Neural progenitor cell (in vitro differentiated cells): ENCODE results near the gene CDV3. TPM values are rescaled to one million over a fixed set of nuclear protein-coding genes. Genes with fewer than 3 reads are reported as not detected.
"Not testable (repeated sequence)": the region's sequence is repeated elsewhere in the genome, so short reads cannot be mapped to it uniquely, and the experiment has no call there.

Experiments used
- DNase-seq: peaks from one replicate; pipeline ENCODE4 v3.0.0-alpha.2; 2016; ENCODE audit warnings: low spot score
- H2AFZ ChIP-seq: fragments of 200-600 bp; sonication (generic); replicated peaks from 2 replicates; pipeline ENCODE4 v1.6.1; 2016; ENCODE audit warnings: antibody characterized with exemption
- H3F3A ChIP-seq: fragments of 200-600 bp; sonication (generic); 2 replicates; pipeline ENCODE4 v1.6.1; 2016; ENCODE audit warnings: antibody characterized with exemption, low read depth
- H3K27ac ChIP-seq: fragments of 200-600 bp; sonication (generic); 2 replicates; pipeline ENCODE4 v1.5.1; 2016; ENCODE audit warnings: mild to moderate bottlenecking
- H3K27me3 ChIP-seq: fragments of 200-600 bp; sonication (generic); 2 replicates; pipeline ENCODE4 v1.6.1; 2016; ENCODE audit warnings: mild to moderate bottlenecking, moderate library complexity
- H3K36me3 ChIP-seq: fragments of 200-600 bp; sonication (generic); 2 replicates; pipeline ENCODE4 v1.5.1; 2016
- H3K4me1 ChIP-seq: fragments of 200-600 bp; sonication (generic); 2 replicates; pipeline ENCODE4 v1.6.1; 2016; ENCODE audit warnings: mixed run types
- H3K4me2 ChIP-seq: fragments of 200-600 bp; sonication (generic); 2 replicates; pipeline ENCODE4 v1.6.1; 2016
- H3K4me3 ChIP-seq: fragments of 200-600 bp; sonication (generic); 2 replicates; pipeline ENCODE4 v1.5.1; 2016
- H3K79me2 ChIP-seq: fragments of 200-600 bp; sonication (generic); 2 replicates; pipeline ENCODE4 v1.6.1; 2016; ENCODE audit warnings: low read depth
- H3K9ac ChIP-seq: fragments of 200-600 bp; sonication (generic); 2 replicates; pipeline ENCODE4 v1.6.1; 2016
- H3K9me3 ChIP-seq: fragments of 200-600 bp; sonication (generic); 2 replicates; pipeline ENCODE4 v1.5.1; 2016; ENCODE audit warnings: low read depth
- H4K20me1 ChIP-seq: fragments of 200-600 bp; sonication (generic); 2 replicates; pipeline ENCODE4 v1.6.1; 2016; ENCODE audit warnings: low read depth
- H3K27ac Mint-ChIP-seq: 3 replicates; pipeline ENCODE4 v1.8.0; 2021; ENCODE audit warnings: mixed read lengths
- H3K27me3 Mint-ChIP-seq: 2 replicates; pipeline ENCODE4 v1.8.0; 2022; ENCODE audit warnings: low read depth, mild to moderate bottlenecking, inconsistent platforms, moderate library complexity, mixed read lengths; ENCODE audit not compliant: insufficient read depth
- H3K36me3 Mint-ChIP-seq: 3 replicates; pipeline ENCODE4 v1.8.0; 2021; ENCODE audit warnings: mixed read lengths
- H3K4me1 Mint-ChIP-seq: 3 replicates; pipeline ENCODE4 v1.8.0; 2021; ENCODE audit warnings: mixed read lengths
- H3K4me3 Mint-ChIP-seq: 3 replicates; pipeline ENCODE4 v1.8.0; 2021; ENCODE audit warnings: mild to moderate bottlenecking, moderate library complexity, mixed read lengths
- H3K9me3 Mint-ChIP-seq: 3 replicates; pipeline ENCODE4 v1.8.0; 2020; ENCODE audit warnings: mixed read lengths
- EZH2 ChIP-seq: fragments of 200-600 bp; sonication (generic); IDR thresholded peaks from 2 replicates; pipeline ENCODE4 v1.6.1; 2017; ENCODE audit warnings: antibody characterized with exemption, mild to moderate bottlenecking, moderate library complexity
- EZH2phosphoT487 ChIP-seq: fragments of 200-600 bp; sonication (generic); IDR thresholded peaks from 2 replicates; pipeline ENCODE4 v1.6.1; 2017; ENCODE audit warnings: antibody characterized with exemption
- total RNA-seq: library from RNA; depleted of rRNA; stranded (reverse); fragments of >200 nt; gene quantifications from 2 replicates; pipeline ENCODE4 v1.2.3, GENCODE V29; 2015; ENCODE audit warnings: low replicate concordance
- TF ChIP-seq, protein P1 (sequence below): fragments of 200-600 bp; sonication (generic); IDR thresholded peaks from 2 replicates; pipeline ENCODE4 v1.5.1; 2017; ENCODE audit warnings: antibody characterized with exemption, mild to moderate bottlenecking

The CDV3 gene
- total RNA-seq, 1 donor from 2014 or later: 272 TPM

DNA sequence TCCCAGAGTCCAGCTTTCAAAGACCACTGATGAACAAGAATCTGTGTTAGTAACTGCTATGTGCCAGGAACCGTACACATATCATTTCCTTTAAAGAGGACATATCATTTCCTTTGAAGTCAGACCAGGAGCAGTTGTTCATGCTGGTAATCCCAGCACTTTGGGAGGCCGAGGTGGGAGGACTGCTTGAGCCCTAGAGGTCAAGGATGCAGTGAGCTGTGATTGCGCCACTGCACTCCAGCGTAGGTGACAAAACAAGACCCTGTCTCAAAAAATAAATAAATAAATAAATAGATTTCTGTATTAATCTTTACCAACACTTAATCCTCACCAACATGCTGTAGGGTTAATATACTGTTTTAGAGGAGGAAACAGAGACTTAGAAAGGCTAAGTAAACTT lies 23.9 kb upstream of the CDV3 start:
- TF ChIP-seq, protein P1, sequence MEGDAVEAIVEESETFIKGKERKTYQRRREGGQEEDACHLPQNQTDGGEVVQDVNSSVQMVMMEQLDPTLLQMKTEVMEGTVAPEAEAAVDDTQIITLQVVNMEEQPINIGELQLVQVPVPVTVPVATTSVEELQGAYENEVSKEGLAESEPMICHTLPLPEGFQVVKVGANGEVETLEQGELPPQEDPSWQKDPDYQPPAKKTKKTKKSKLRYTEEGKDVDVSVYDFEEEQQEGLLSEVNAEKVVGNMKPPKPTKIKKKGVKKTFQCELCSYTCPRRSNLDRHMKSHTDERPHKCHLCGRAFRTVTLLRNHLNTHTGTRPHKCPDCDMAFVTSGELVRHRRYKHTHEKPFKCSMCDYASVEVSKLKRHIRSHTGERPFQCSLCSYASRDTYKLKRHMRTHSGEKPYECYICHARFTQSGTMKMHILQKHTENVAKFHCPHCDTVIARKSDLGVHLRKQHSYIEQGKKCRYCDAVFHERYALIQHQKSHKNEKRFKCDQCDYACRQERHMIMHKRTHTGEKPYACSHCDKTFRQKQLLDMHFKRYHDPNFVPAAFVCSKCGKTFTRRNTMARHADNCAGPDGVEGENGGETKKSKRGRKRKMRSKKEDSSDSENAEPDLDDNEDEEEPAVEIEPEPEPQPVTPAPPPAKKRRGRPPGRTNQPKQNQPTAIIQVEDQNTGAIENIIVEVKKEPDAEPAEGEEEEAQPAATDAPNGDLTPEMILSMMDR: no peak
- TF ChIP-seq EZH2phosphoT487: no peak
- TF ChIP-seq EZH2: no peak
- no peak for DNase-seq
- no peak overlapping the region for H3K4me2 ChIP-seq
- H3K36me3 Mint-ChIP-seq: no peaks in the 10 kb centered on the region
- no peak overlapping the region for H2AFZ ChIP-seq
- H3K27me3 ChIP-seq: no peaks in the 10 kb centered on the region
- H3K4me3 ChIP-seq: no peak overlapping the region
- no peak overlapping the region for H3K4me3 Mint-ChIP-seq
- H3K27me3 Mint-ChIP-seq: peaks cover 5% of the 10 kb centered on the region
- H3K79me2 ChIP-seq: no peaks in the 10 kb centered on the region
- peaks cover 8% of the 10 kb centered on the region for H3K4me1 ChIP-seq
- H4K20me1 ChIP-seq: no peaks in the 10 kb centered on the region
- no peak overlapping the region for H3K27ac Mint-ChIP-seq
- peaks cover 14% of the 10 kb centered on the region for H3K4me1 Mint-ChIP-seq
- H3K36me3 ChIP-seq: no peaks in the 10 kb centered on the region
- H3F3A ChIP-seq: no peaks in the 10 kb centered on the region
- no peak overlapping the region for H3K27ac ChIP-seq
- H3K9me3 ChIP-seq: no peaks in the 10 kb centered on the region
- H3K9me3 Mint-ChIP-seq: peaks cover 5% of the 10 kb centered on the region
- no peak overlapping the region for H3K9ac ChIP-seq

DNA sequence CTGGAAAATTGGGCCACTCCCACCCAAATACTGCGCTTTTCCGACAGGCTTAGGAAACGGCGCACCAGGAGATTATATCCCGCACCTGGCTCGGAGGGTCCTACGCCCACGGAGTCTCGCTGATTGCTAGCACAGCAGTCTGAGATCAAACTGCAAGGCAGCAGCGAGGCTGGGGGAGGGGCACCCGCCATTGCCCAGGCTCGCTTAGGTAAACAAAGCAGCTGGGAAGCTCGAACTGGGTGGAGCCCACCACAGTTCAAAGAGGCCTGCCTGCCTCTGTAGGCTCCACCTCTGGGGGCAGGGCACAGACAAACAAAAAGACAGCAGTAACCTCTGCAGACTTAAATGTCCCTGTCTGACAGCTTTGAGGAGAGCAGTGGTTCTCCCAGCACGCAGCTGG lies 21.9 kb upstream of the CDV3 start:
- not testable (repeated sequence) for H3K36me3 ChIP-seq, H3K9ac ChIP-seq, H3K27me3 ChIP-seq, H4K20me1 ChIP-seq, H3K4me2 ChIP-seq, DNase-seq, H3K4me1 ChIP-seq, H2AFZ ChIP-seq, H3K4me3 Mint-ChIP-seq, H3K4me3 ChIP-seq, H3K9me3 ChIP-seq, H3F3A ChIP-seq, H3K27me3 Mint-ChIP-seq, H3K27ac ChIP-seq, H3K79me2 ChIP-seq, H3K27ac Mint-ChIP-seq, H3K9me3 Mint-ChIP-seq, H3K36me3 Mint-ChIP-seq
- H3K4me1 Mint-ChIP-seq: peaks cover 14% of the 10 kb centered on the region

DNA sequence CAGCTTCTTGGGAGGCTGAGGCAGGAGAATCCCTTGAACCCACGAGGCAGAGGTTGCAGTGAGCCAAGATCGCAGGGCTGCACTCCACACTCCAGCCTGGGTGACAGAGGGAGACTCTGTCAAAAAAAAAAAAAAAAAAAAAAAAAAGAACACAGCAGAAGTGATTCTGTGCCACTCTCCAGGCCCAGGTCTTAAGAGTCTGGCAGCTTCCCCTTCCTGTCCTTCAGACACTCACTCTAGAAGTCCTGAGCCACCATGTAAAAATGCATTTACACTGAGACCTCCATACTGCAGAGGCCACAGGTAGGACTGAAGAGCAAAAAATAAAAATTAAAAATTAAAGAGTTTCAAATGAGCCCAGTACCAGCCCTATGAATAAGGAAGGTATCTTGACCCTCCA lies 11.8 kb upstream of the CDV3 start:
- H3K4me2 ChIP-seq: no peak overlapping the region
- Mint-ChIP-seq H3K27ac (no peak overlapping the region), H3K9me3 (peaks cover 2% of the 10 kb centered on the region), H3K36me3 (no peaks in the 10 kb centered on the region), H3K4me3 (no peak overlapping the region), H3K27me3 (peaks cover 7% of the 10 kb centered on the region), H3K4me1 (peaks cover 19% of the 10 kb centered on the region)
- H4K20me1 ChIP-seq: no peaks in the 10 kb centered on the region
- no peak for DNase-seq
- H3K27ac ChIP-seq: no peak overlapping the region
- no peaks in the 10 kb centered on the region for H3K27me3 ChIP-seq
- peaks cover 7% of the 10 kb centered on the region for H3F3A ChIP-seq
- H3K9ac ChIP-seq: no peak overlapping the region
- TF ChIP-seq EZH2phosphoT487 (no peak), EZH2 (no peak)
- TF ChIP-seq, protein P1: no peak
- no peak overlapping the region for H2AFZ ChIP-seq
- no peaks in the 10 kb centered on the region for H3K79me2 ChIP-seq
- H3K4me3 ChIP-seq: no peak overlapping the region
- no peaks in the 10 kb centered on the region for H3K9me3 ChIP-seq
- H3K36me3 ChIP-seq: no peaks in the 10 kb centered on the region
- peaks cover 18% of the 10 kb centered on the region for H3K4me1 ChIP-seq

DNA sequence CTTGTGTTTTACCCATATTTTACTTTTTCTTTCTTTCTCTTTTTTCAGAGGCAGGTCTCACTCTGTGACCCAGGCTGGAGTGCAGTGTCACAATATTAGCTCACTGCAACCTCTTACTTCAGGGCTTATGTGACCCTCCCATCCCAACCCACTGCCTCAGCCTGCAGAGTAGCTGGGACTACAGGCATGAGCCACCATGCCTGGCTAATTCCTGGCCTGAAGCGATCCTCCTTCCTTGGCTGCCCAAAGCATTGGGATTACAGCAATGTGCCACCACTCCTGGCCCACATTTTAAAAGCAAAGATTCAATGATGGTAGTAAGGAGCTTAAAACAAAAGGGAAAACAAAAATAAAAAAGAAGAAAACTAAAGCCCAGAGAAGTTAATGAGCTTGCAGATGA lies 11.1 kb upstream of the CDV3 start:
- TF ChIP-seq EZH2 (no peak), EZH2phosphoT487 (no peak)
- TF ChIP-seq, protein P1: no peak
- no peak overlapping the region for H3K27ac ChIP-seq
- DNase-seq: no peak
- peaks cover 7% of the 10 kb centered on the region for H3K27me3 Mint-ChIP-seq
- H3K9me3 Mint-ChIP-seq: peaks cover 2% of the 10 kb centered on the region
- peaks cover 7% of the 10 kb centered on the region for H3F3A ChIP-seq
- H2AFZ ChIP-seq: no peak overlapping the region
- no peaks in the 10 kb centered on the region for H3K36me3 Mint-ChIP-seq
- no peak overlapping the region for H3K4me3 ChIP-seq
- no peaks in the 10 kb centered on the region for H3K36me3 ChIP-seq
- no peak overlapping the region for H3K4me2 ChIP-seq
- no peaks in the 10 kb centered on the region for H3K9me3 ChIP-seq
- H3K4me1 Mint-ChIP-seq: peaks cover 19% of the 10 kb centered on the region
- H3K9ac ChIP-seq: no peak overlapping the region
- peaks cover 18% of the 10 kb centered on the region for H3K4me1 ChIP-seq
- no peak overlapping the region for H3K27ac Mint-ChIP-seq
- H4K20me1 ChIP-seq: no peaks in the 10 kb centered on the region
- no peaks in the 10 kb centered on the region for H3K27me3 ChIP-seq
- no peak overlapping the region for H3K4me3 Mint-ChIP-seq
- no peaks in the 10 kb centered on the region for H3K79me2 ChIP-seq
